Type B pancreatic cell (in vitro differentiated cells): Measurements from ENCODE around the gene RNF220. TPM values are rescaled to one million over a fixed set of nuclear protein-coding genes. Genes with fewer than 3 reads are reported as not detected.

Experiments
- DNase-seq: peaks from one replicate; pipeline ENCODE4 v3.0.0; 2021; ENCODE audit warnings: mixed read lengths; ENCODE audit not compliant: unreplicated experiment; ENCODE audit errors: extremely low spot score
- H3K27ac Mint-ChIP-seq: 2 replicates; pipeline ENCODE4 v1.8.0; 2021; ENCODE audit warnings: mild to moderate bottlenecking, mixed read lengths
- H3K27me3 Mint-ChIP-seq: 2 replicates; pipeline ENCODE4 v1.8.0; 2021; ENCODE audit warnings: mixed read lengths
- H3K36me3 Mint-ChIP-seq: 2 replicates; pipeline ENCODE4 v1.8.0; 2021; ENCODE audit warnings: mixed read lengths
- H3K4me1 Mint-ChIP-seq: one replicate; pipeline ENCODE4 v1.8.0; 2021; ENCODE audit warnings: mixed read lengths; ENCODE audit not compliant: unreplicated experiment
- H3K4me3 Mint-ChIP-seq: 2 replicates; pipeline ENCODE4 v1.8.0; 2021; ENCODE audit warnings: mild to moderate bottlenecking, mixed read lengths
- H3K9me3 Mint-ChIP-seq: 2 replicates; pipeline ENCODE4 v1.8.0; 2021; ENCODE audit warnings: mixed read lengths
- CTCF ChIP-seq: fragments of 200-600 bp; sonication (generic); conservative IDR thresholded peaks from 2 replicates; pipeline ENCODE4 v1.5.0; 2021; ENCODE audit warnings: antibody characterized with exemption, mild to moderate bottlenecking
- total RNA-seq: library from RNA; stranded (reverse); gene quantifications from 2 replicates; pipeline ENCODE4 v1.2.1, GENCODE V29; 2021; ENCODE audit warnings: low replicate concordance

Gene RNF220
- total RNA-seq, 1 donor from 2014 or later, result 87.1 TPM

GRCh38 chr1:44545961-44546360 lies 140.9 kb downstream of the RNF220 start:
- H3K9me3 Mint-ChIP-seq, result no peaks in the 10 kb centered on the region
- H3K4me1 Mint-ChIP-seq, result peaks cover 18% of the 10 kb centered on the region
- no peaks in the 10 kb centered on the region for H3K36me3 Mint-ChIP-seq
- H3K4me3 Mint-ChIP-seq, result no peak overlapping the region
- H3K27me3 Mint-ChIP-seq, result peaks cover 74% of the 10 kb centered on the region
- H3K27ac Mint-ChIP-seq, result no peak overlapping the region
- DNase-seq, result no peak
- no peak for TF ChIP-seq CTCF

GRCh38 chr1:44546403-44547053 lies 141.5 kb downstream of the RNF220 start:
- no peak for DNase-seq
- Mint-ChIP-seq H3K27me3 (peaks cover 72% of the 10 kb centered on the region), H3K4me1 (peaks cover 18% of the 10 kb centered on the region), H3K9me3 (no peaks in the 10 kb centered on the region), H3K27ac (no peak overlapping the region), H3K36me3 (no peaks in the 10 kb centered on the region), H3K4me3 (no peak overlapping the region)
- no peak for TF ChIP-seq CTCF

- Mint-ChIP-seq H3K27ac (no peak overlapping the region), H3K4me1 (peaks cover 13% of the 10 kb centered on the region), H3K27me3 (peaks cover 65% of the 10 kb centered on the region)
Observed at GRCh38 chr1:44547361-44547760, 142.3 kb downstream of the RNF220 start.

GRCh38 chr1:44547837-44548236 lies 142.8 kb downstream of the RNF220 start:
- H3K27me3 Mint-ChIP-seq, result peaks cover 65% of the 10 kb centered on the region
- peaks cover 1% of the 10 kb centered on the region for H3K9me3 Mint-ChIP-seq
- no peak overlapping the region for H3K27ac Mint-ChIP-seq
- peaks cover 1% of the 10 kb centered on the region for H3K36me3 Mint-ChIP-seq
- no peak overlapping the region for H3K4me3 Mint-ChIP-seq
- no peak for TF ChIP-seq CTCF
- no peak for DNase-seq
- peaks cover 13% of the 10 kb centered on the region for H3K4me1 Mint-ChIP-seq

More at GRCh38 chr1:44547361-44547760, 142.3 kb downstream of the RNF220 start:
- DNase-seq, result no peak
- Mint-ChIP-seq H3K36me3 (no peaks in the 10 kb centered on the region), H3K4me3 (no peak overlapping the region), H3K9me3 (no peaks in the 10 kb centered on the region)
- no peak for TF ChIP-seq CTCF

- Mint-ChIP-seq H3K4me1 (peaks cover 7% of the 10 kb centered on the region), H3K36me3 (peaks cover 4% of the 10 kb centered on the region), H3K27me3 (peaks cover 66% of the 10 kb centered on the region), H3K27ac (no peak overlapping the region), H3K4me3 (peak overlapping the region; percentile 39), H3K9me3 (peaks cover 4% of the 10 kb centered on the region)
- no peak for DNase-seq
- TF ChIP-seq CTCF, result no peak
Observed at GRCh38 chr1:44549510-44549909, 144.5 kb downstream of the RNF220 start.
